GM04503 (cell line): Measurements from ENCODE around the gene GPR35.
"Not testable (repeated sequence)": the region's sequence is repeated elsewhere in the genome, so short reads cannot be mapped to it uniquely, and the experiment has no call there.

Source experiments
- DNase-seq: peaks from one replicate; pipeline ENCODE4 v3.0.0-alpha.2; 2012; ENCODE audit warnings: low read depth

GPR35 gene

DNA sequence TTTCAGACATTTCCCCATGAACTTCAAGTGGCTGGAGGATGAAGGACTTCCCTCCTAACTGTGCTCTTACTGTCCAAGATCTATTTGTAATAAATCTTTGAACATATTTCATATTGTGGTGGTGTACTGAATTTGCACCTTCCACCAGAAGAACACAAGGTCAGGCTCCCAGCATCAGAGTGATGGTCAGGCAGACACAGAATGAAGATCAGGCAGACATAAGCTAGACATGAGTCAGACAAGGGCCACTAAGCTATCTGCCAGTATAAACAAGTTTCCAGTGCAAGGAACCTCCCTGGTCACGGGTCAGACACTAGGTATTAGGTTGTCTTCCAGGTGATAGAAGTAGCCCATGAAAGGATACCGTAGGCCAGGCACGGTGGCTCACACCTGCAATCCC is 37.4 kb downstream of the GPR35 start:
- DNase-seq, result no peak

GRCh38 chr2:240663546-240664190 is 38.4 kb downstream of the GPR35 start:
- DNase-seq, result no peak

DNA sequence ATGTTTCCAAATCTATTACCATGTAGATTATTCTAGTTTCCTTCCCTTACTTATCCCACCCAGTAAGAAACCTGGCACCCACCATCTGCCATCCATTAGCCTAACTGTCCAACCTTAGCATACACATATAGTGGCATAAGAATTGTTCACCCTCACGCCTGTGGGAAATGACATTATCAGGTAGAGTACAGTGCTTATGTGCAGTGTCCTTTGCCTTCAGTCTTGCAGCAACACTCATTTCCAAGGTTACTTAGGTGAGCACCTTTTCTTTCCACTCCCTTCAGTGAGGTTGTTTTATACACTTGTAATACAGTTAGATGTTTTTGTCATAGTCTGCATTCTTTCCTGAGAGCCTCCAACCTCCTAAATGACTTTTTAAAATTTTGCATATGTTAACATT is 39.3 kb downstream of the GPR35 start:
- DNase-seq, result no peak

- DNase-seq, result no peak
Observed at GRCh38 chr2:240670402-240670801, 45.1 kb downstream of the GPR35 start.

GRCh38 chr2:240670950-240671349 is 45.7 kb downstream of the GPR35 start:
- no peak for DNase-seq

DNA sequence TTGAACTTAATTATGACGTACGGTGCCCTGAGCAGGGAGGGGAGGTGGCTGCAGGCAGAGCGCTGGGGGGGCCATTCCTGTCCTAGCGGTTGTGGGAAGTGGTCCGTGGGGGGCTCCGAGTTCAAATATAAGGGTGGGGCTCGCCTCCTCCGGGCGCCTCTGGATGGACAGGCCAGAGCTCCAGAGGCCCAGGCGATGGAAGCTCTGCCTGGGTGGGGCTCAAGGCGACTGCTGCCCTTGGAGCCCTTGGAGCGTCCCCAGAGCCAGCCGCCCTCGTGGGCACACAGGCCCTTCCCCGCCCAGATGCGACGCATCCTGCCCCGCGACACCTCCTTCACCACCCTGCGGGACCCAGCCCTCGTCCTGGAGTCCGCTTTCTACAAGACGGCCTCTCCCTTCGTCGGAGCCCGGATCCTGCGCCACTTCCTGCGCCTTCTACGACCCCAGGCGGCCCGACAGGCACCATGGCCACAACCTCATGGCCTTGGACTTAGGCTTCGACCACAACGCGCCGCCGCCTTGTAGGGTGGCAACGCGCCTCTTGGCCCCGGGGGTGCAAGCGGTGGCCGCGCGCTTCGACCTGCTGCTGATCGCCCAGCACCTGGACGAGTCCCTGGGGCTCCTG is 46.9 kb downstream of the GPR35 start:
- no peak for DNase-seq

- DNase-seq, result no peak
Observed at GRCh38 chr2:240672701-240673190, 47.5 kb downstream of the GPR35 start.

DNA sequence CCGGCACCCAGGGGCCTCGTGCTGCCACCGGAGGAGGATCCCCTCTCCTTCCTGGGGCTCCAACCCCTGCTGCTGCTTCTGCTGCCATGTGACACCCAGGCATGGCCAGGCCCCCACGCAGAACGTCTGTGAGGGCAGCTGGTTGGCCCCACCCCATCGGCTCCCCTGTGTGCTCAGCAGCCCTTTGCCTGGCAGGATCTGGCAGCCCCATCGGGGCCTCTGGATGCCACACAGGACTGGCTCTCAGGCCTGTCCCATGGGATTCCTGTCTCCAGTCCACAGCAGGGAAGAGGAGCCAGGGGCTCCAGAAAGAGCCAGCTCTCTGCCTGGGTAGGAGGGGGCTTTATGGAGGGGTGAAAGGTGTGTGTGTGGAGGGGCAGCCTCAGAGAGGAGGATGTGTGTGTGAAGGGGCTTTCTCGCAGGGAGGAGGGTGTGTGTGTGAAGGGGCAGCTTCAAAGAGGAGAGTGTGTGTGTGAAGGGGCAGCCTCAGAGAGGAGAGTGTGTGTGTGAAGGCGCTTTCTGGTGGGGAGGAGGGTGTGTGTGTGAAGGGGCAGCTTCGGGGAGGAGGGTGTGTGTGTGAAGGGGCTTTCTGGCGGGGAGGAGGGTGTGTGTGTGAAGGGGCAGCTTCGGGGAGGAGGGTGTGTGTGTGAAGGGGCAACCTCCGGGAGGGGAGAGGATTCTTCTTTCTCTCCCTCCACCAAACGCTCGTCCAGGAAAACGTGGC is 49.3 kb downstream of the GPR35 start:
- not testable (repeated sequence) for DNase-seq

DNA sequence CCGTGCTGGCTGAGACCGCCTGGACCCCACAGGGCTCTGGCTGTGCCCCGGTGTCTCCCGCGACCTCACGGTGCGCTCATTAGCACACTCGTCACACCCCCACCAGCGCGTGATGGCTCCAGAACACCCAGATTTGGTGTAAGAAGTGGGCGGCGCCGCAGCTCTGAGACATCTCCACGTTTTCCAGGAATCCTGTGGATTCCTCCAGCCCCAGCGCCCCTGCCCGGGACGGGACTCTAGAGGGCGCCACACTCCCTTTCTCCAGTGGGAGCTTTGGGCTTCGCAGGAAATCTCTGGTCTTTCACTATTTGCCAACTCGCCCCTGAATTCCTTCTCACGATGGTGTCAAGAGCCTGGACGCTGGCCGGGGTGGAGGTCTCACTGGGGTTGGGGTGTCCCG is 50.1 kb downstream of the GPR35 start:
- not testable (repeated sequence) for DNase-seq

- DNase-seq, result not testable (repeated sequence)
Observed at GRCh38 chr2:240678043-240678442, 52.8 kb downstream of the GPR35 start.

DNA sequence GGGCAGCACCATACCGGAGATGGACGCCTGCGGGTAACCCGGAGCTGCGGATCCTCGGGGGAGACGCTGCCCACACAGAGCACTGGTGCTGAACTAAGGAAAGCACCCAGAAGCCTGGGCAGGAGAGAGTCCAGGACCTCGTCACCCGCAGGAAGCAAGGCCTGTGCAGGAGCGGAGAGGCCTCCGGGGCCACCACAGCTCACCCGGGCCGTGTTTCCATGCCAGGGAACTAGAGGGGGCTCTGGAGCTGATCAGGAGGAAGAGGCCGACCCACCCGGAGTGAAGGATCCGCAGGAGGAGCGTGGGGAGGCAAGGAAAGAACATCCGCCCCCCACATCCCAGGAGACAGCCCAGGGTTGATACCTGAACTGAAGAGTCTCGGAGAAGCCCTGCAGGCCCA is 53.6 kb downstream of the GPR35 start:
- DNase-seq, result not testable (repeated sequence)

DNA sequence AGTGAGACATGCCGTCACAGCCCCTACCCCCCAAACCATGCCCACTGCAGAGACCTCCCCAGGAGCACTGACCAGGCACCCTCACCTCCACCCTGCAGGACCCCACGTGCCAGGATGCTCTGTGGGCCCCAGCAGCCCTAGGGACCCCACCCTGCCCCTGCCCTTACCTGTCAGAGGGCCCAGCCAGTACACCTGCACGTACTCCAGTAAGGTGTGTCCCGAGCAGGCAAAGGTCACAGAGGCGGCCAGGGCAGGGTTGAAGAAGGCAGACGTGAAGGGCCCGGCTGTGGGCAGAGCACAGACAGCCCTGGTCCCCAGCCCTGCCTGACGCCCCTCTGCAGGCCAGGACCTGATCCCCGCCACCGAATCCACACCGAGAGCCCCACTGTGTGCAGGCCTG is 54.9 kb downstream of the GPR35 start:
- DNase-seq, result not testable (repeated sequence)
